ENCODE measurements around the gene CTNNA1.

Gene CTNNA1

GRCh38 chr5:138949988-138950387 is 196.8 kb downstream of the CTNNA1 start:
- TF ChIP-seq TCF4 (CRISPR knock-in tag; IDR thresholded peaks at IDR 0.05; ENCODE audit: borderline replicate concordance) (peak; percentile 80), GLIS3 (CRISPR knock-in tag; IDR thresholded peaks at IDR 0.05) (no peak)
- TF ChIP-seq, protein P1, sequence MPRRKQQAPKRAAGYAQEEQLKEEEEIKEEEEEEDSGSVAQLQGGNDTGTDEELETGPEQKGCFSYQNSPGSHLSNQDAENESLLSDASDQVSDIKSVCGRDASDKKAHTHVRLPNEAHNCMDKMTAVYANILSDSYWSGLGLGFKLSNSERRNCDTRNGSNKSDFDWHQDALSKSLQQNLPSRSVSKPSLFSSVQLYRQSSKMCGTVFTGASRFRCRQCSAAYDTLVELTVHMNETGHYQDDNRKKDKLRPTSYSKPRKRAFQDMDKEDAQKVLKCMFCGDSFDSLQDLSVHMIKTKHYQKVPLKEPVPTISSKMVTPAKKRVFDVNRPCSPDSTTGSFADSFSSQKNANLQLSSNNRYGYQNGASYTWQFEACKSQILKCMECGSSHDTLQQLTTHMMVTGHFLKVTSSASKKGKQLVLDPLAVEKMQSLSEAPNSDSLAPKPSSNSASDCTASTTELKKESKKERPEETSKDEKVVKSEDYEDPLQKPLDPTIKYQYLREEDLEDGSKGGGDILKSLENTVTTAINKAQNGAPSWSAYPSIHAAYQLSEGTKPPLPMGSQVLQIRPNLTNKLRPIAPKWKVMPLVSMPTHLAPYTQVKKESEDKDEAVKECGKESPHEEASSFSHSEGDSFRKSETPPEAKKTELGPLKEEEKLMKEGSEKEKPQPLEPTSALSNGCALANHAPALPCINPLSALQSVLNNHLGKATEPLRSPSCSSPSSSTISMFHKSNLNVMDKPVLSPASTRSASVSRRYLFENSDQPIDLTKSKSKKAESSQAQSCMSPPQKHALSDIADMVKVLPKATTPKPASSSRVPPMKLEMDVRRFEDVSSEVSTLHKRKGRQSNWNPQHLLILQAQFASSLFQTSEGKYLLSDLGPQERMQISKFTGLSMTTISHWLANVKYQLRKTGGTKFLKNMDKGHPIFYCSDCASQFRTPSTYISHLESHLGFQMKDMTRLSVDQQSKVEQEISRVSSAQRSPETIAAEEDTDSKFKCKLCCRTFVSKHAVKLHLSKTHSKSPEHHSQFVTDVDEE (CRISPR knock-in tag; IDR thresholded peaks at IDR 0.05), result peak; percentile 75; the same call in 1 of the 2 replicates
- ATAC-seq, result peak; percentile 30; the same call in 2 of the 3 replicates

- ATAC-seq, result peak; percentile 17; the same call in 2 of the 3 replicates
- no peak for TF ChIP-seq ZC3H10 (CRISPR knock-in tag; IDR thresholded peaks at IDR 0.05)
- no peak for TF ChIP-seq OSR1 (CRISPR knock-in tag; IDR thresholded peaks at IDR 0.05)
- no peak for TF ChIP-seq ZNF8 (CRISPR knock-in tag; IDR thresholded peaks at IDR 0.05)
- TF ChIP-seq BACH2 (CRISPR knock-in tag; IDR thresholded peaks at IDR 0.05; ENCODE audit: borderline replicate concordance), result no peak
- TF ChIP-seq ESRRG (CRISPR knock-in tag; IDR thresholded peaks at IDR 0.05), result no peak
Measured at GRCh38 chr5:138950421-138951031, 197.3 kb downstream of the CTNNA1 start.

DNA sequence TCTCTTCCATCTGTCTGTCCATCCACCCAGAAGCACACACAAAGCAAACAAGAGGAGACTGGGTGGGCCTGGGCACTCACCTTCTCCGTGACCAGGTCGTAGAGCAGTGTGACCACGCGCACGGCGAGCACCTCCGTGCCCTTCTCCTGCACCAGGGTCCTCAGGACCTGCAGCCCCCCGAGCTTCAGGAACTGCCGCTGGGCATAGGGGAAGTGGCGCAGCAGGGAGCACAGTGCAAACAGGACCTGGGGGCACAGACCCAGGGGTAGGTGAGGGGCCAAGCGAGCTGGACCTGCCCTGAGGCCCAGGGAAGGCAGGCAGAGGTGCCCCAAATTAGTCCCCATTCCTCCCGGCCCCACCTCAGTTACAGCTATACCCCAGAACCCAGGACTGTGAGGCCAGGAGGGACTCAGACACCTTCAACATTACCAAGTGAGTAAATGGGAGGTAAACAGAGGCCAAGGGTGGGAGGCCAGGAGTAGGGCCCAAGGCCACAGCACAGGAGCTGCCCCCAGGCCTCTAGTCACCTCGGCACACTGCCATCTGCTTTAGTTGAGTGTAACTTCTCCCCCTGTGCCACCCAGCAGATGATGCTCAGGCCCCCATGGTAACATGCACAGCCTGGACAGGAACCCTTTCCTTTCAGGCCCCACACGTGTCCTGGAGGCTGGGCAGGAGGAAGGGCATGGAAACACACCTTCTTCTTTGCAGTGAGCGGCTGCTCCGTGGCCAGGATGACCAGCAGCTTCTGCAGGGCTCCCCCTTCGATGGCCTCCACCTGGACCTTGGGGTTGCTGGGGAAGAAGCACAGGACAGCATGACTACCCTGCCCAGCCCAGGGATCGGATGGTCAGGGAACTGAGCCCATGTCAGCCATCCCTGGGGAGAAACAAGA is 198.1 kb downstream of the CTNNA1 start:
- no peak for ATAC-seq
- no peak for TF ChIP-seq ZNF565 (CRISPR knock-in tag; conservative IDR thresholded peaks at IDR 0.05; ENCODE audit: low read depth)
- no peak for TF ChIP-seq ZC3H10 (CRISPR knock-in tag; IDR thresholded peaks at IDR 0.05)
- TF ChIP-seq, protein P2, sequence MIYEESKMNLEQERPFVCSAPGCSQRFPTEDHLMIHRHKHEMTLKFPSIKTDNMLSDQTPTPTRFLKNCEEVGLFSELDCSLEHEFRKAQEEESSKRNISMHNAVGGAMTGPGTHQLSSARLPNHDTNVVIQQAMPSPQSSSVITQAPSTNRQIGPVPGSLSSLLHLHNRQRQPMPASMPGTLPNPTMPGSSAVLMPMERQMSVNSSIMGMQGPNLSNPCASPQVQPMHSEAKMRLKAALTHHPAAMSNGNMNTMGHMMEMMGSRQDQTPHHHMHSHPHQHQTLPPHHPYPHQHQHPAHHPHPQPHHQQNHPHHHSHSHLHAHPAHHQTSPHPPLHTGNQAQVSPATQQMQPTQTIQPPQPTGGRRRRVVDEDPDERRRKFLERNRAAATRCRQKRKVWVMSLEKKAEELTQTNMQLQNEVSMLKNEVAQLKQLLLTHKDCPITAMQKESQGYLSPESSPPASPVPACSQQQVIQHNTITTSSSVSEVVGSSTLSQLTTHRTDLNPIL (CRISPR knock-in tag; IDR thresholded peaks at IDR 0.05; ENCODE audit: low read depth), result no peak
- TF ChIP-seq CSRNP3 (CRISPR knock-in tag; IDR thresholded peaks at IDR 0.05), result no peak
- TF ChIP-seq, protein P3, sequence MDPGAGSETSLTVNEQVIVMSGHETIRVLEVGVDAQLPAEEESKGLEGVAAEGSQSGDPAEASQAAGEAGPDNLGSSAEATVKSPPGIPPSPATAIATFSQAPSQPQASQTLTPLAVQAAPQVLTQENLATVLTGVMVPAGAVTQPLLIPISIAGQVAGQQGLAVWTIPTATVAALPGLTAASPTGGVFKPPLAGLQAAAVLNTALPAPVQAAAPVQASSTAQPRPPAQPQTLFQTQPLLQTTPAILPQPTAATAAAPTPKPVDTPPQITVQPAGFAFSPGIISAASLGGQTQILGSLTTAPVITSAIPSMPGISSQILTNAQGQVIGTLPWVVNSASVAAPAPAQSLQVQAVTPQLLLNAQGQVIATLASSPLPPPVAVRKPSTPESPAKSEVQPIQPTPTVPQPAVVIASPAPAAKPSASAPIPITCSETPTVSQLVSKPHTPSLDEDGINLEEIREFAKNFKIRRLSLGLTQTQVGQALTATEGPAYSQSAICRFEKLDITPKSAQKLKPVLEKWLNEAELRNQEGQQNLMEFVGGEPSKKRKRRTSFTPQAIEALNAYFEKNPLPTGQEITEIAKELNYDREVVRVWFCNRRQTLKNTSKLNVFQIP (CRISPR knock-in tag; IDR thresholded peaks at IDR 0.05; ENCODE audit: borderline replicate concordance, low read depth), result no peak
- no peak for TF ChIP-seq TCF4 (CRISPR knock-in tag; IDR thresholded peaks at IDR 0.05; ENCODE audit: borderline replicate concordance)
- TF ChIP-seq ARNTL (CRISPR knock-in tag; IDR thresholded peaks at IDR 0.05; ENCODE audit: borderline replicate concordance, low read depth), result no peak
- TF ChIP-seq TOX (CRISPR knock-in tag; IDR thresholded peaks at IDR 0.05; ENCODE audit: borderline replicate concordance), result no peak
- no peak for TF ChIP-seq ZFP3 (CRISPR knock-in tag; IDR thresholded peaks at IDR 0.05)
- TF ChIP-seq PPARA (CRISPR knock-in tag; IDR thresholded peaks at IDR 0.05; ENCODE audit: borderline replicate concordance), result no peak
- TF ChIP-seq ZNF70 (CRISPR knock-in tag; IDR thresholded peaks at IDR 0.05), result no peak
- no peak for TF ChIP-seq ZFP30 (CRISPR knock-in tag; IDR thresholded peaks at IDR 0.05)
- TF ChIP-seq GLIS3 (CRISPR knock-in tag; IDR thresholded peaks at IDR 0.05), result no peak
- TF ChIP-seq PATZ1 (CRISPR knock-in tag; IDR thresholded peaks at IDR 0.05; ENCODE audit: borderline replicate concordance), result no peak
- TF ChIP-seq ISL1 (CRISPR knock-in tag; IDR thresholded peaks at IDR 0.05), result no peak
- TF ChIP-seq, protein P1 (CRISPR knock-in tag; IDR thresholded peaks at IDR 0.05), result no peak
- TF ChIP-seq OSR1 (CRISPR knock-in tag; IDR thresholded peaks at IDR 0.05), result no peak

Measured in SK-N-SH treated with all-trans-retinoic acid at 6 μM for 48 hours (cell line).